Activated T-helper 1 cell treated with anti-CD3 and anti-CD28 coated beads, Interleukin-12 subunit alpha, Interleukin-12 subunit beta, Interleukin-2, Interleukin-4 antibody, amounts not matched to agents 30 ng/mL and 10 ng/mL and 1 ng/mL, durations not matched to agents 14 hours and 24 hours and 36 hours (primary cell): Measurements from ENCODE around the gene KCNH4. TPM values are rescaled to one million over a fixed set of nuclear protein-coding genes. Genes with fewer than 3 reads are reported as not detected.
"Not testable (repeated sequence)": the region's sequence is repeated elsewhere in the genome, so short reads cannot be mapped to it uniquely, and the experiment has no call there.

Experiments
- DNase-seq: peaks from one replicate; pipeline ENCODE4 v3.0.0; 2021; ENCODE audit warnings: low spot score
- H3K27ac Mint-ChIP-seq: one replicate; pipeline ENCODE4 v1.8.0; 2021; ENCODE audit warnings: mild to moderate bottlenecking, mixed read lengths
- H3K27me3 Mint-ChIP-seq: one replicate; pipeline ENCODE4 v1.8.0; 2022; ENCODE audit warnings: mild to moderate bottlenecking, moderate library complexity, mixed read lengths; ENCODE audit not compliant: insufficient read depth
- H3K36me3 Mint-ChIP-seq: one replicate; pipeline ENCODE4 v1.8.0; 2021; ENCODE audit warnings: low read depth, mixed read lengths
- H3K4me1 Mint-ChIP-seq: one replicate; pipeline ENCODE4 v1.8.0; 2021; ENCODE audit warnings: low read depth, mixed read lengths
- H3K4me3 Mint-ChIP-seq: one replicate; pipeline ENCODE4 v1.8.0; 2021; ENCODE audit warnings: mild to moderate bottlenecking, moderate library complexity, mixed read lengths
- H3K9me3 Mint-ChIP-seq: one replicate; pipeline ENCODE4 v1.8.0; 2021; ENCODE audit warnings: mixed read lengths
- intact Hi-C: fragments of 100-400 bp; cut with micrococcal nuclease; formaldehyde crosslinking; loops from one replicate; pipeline ENCODE4 v1.15.1; 2024
- total RNA-seq: library from RNA; stranded (reverse); gene quantifications from 2 replicates; pipeline ENCODE4 v1.2.3, GENCODE V29; 2022

Gene KCNH4
- total RNA-seq, 1 donor from 2014 or later: 1.7 TPM

- no peak overlapping the region for H3K27ac Mint-ChIP-seq
These were observed 20.4 kb downstream of the KCNH4 start for GRCh38 chr17:42160531-42160910.

GRCh38 chr17:42159796-42160530, 21.0 kb downstream of the KCNH4 start:
- DNase-seq: no peak
- Mint-ChIP-seq H3K9me3 (no peaks in the 10 kb centered on the region), H3K4me1 (no peaks in the 10 kb centered on the region), H3K4me3 (no peak overlapping the region), H3K36me3 (no peaks in the 10 kb centered on the region), H3K27ac (no peak overlapping the region), H3K27me3 (peaks cover 1% of the 10 kb centered on the region)
- intact Hi-C loops: no loop called here

More at GRCh38 chr17:42160531-42160910, 20.4 kb downstream of the KCNH4 start:
- no peaks in the 10 kb centered on the region for H3K36me3 Mint-ChIP-seq
- H3K9me3 Mint-ChIP-seq: no peaks in the 10 kb centered on the region
- DNase-seq: no peak
- H3K4me1 Mint-ChIP-seq: no peaks in the 10 kb centered on the region
- intact Hi-C loops: no loop called here
- peaks cover 1% of the 10 kb centered on the region for H3K27me3 Mint-ChIP-seq
- no peak overlapping the region for H3K4me3 Mint-ChIP-seq

GRCh38 chr17:42155614-42156045, 25.3 kb downstream of the KCNH4 start:
- Mint-ChIP-seq H3K27ac (no peak overlapping the region), H3K4me3 (peak overlapping the region; percentile 89)
- intact Hi-C loops: loop anchor here (1.0 to 2.0 kb wide), 10 partner anchors 23 to 454 kb away; partner anchors contain the start of genes ACLY, CNP, DHX58 and DNAJC7

GRCh38 chr17:42153919-42154742, 26.8 kb downstream of the KCNH4 start:
- H3K9me3 Mint-ChIP-seq: no peaks in the 10 kb centered on the region
- no peak for DNase-seq
- peak overlapping the region; percentile 89 for H3K4me3 Mint-ChIP-seq
- intact Hi-C loops: loop anchor here (2.0 kb wide), 2 partner anchors 21 to 235 kb away; partner anchors contain the start of gene ACLY
- H3K36me3 Mint-ChIP-seq: peaks cover 7% of the 10 kb centered on the region
- H3K27ac Mint-ChIP-seq: peak overlapping the region; percentile 75
- H3K4me1 Mint-ChIP-seq: peaks cover 25% of the 10 kb centered on the region
- H3K27me3 Mint-ChIP-seq: no peaks in the 10 kb centered on the region

More at GRCh38 chr17:42155614-42156045, 25.3 kb downstream of the KCNH4 start:
- no peak for DNase-seq
- H3K36me3 Mint-ChIP-seq: peaks cover 7% of the 10 kb centered on the region
- H3K27me3 Mint-ChIP-seq: no peaks in the 10 kb centered on the region
- no peaks in the 10 kb centered on the region for H3K9me3 Mint-ChIP-seq
- H3K4me1 Mint-ChIP-seq: peaks cover 25% of the 10 kb centered on the region

- intact Hi-C loops: no loop called here
- peaks cover 34% of the 10 kb centered on the region for H3K4me1 Mint-ChIP-seq
- no peak for DNase-seq
- H3K4me3 Mint-ChIP-seq: no peak overlapping the region
- no peaks in the 10 kb centered on the region for H3K27me3 Mint-ChIP-seq
- peaks cover 28% of the 10 kb centered on the region for H3K36me3 Mint-ChIP-seq
- H3K27ac Mint-ChIP-seq: peak overlapping the region; percentile 12
- no peaks in the 10 kb centered on the region for H3K9me3 Mint-ChIP-seq
These were observed 33.9 kb downstream of the KCNH4 start for GRCh38 chr17:42146911-42147607.

GRCh38 chr17:42143138-42143537, 37.8 kb downstream of the KCNH4 start:
- H3K27me3 Mint-ChIP-seq, H3K9me3 Mint-ChIP-seq, DNase-seq, intact Hi-C loops, H3K27ac Mint-ChIP-seq, H3K4me3 Mint-ChIP-seq: not testable (repeated sequence)
- H3K4me1 Mint-ChIP-seq: peaks cover 20% of the 10 kb centered on the region
- peaks cover 25% of the 10 kb centered on the region for H3K36me3 Mint-ChIP-seq

- H3K27ac Mint-ChIP-seq: peak overlapping the region; percentile 5
- no peaks in the 10 kb centered on the region for H3K9me3 Mint-ChIP-seq
- DNase-seq: no peak
- peaks cover 23% of the 10 kb centered on the region for H3K36me3 Mint-ChIP-seq
- intact Hi-C loops: no loop called here
- no peaks in the 10 kb centered on the region for H3K27me3 Mint-ChIP-seq
- H3K4me1 Mint-ChIP-seq: peaks cover 16% of the 10 kb centered on the region
- no peak overlapping the region for H3K4me3 Mint-ChIP-seq
These were observed 38.5 kb downstream of the KCNH4 start for GRCh38 chr17:42142371-42142896.

GRCh38 chr17:42141382-42141781, 39.6 kb downstream of the KCNH4 start:
- DNase-seq: no peak
- Mint-ChIP-seq H3K4me1 (peaks cover 12% of the 10 kb centered on the region), H3K4me3 (no peak overlapping the region), H3K36me3 (peaks cover 16% of the 10 kb centered on the region), H3K27ac (no peak overlapping the region), H3K9me3 (no peaks in the 10 kb centered on the region), H3K27me3 (no peaks in the 10 kb centered on the region)
- intact Hi-C loops: no loop called here

GRCh38 chr17:42140690-42141089, 40.3 kb downstream of the KCNH4 start:
- Mint-ChIP-seq H3K4me1 (peaks cover 19% of the 10 kb centered on the region), H3K36me3 (peaks cover 20% of the 10 kb centered on the region)
- H3K4me3 Mint-ChIP-seq, H3K27ac Mint-ChIP-seq, H3K27me3 Mint-ChIP-seq, intact Hi-C loops, H3K9me3 Mint-ChIP-seq, DNase-seq: not testable (repeated sequence)

GRCh38 chr17:42138749-42139492, 42.0 kb downstream of the KCNH4 start:
- peaks cover 26% of the 10 kb centered on the region for H3K4me1 Mint-ChIP-seq
- intact Hi-C loops: no loop called here
- no peak overlapping the region for H3K4me3 Mint-ChIP-seq
- H3K27ac Mint-ChIP-seq: no peak overlapping the region
- no peak for DNase-seq
- no peaks in the 10 kb centered on the region for H3K9me3 Mint-ChIP-seq
- no peaks in the 10 kb centered on the region for H3K27me3 Mint-ChIP-seq
- peaks cover 21% of the 10 kb centered on the region for H3K36me3 Mint-ChIP-seq

- Mint-ChIP-seq H3K27me3 (no peaks in the 10 kb centered on the region), H3K4me1 (peaks cover 40% of the 10 kb centered on the region), H3K36me3 (peaks cover 21% of the 10 kb centered on the region), H3K9me3 (no peaks in the 10 kb centered on the region), H3K4me3 (no peak overlapping the region), H3K27ac (no peak overlapping the region)
- intact Hi-C loops: no loop called here
- DNase-seq: no peak
These were observed 44.3 kb downstream of the KCNH4 start for GRCh38 chr17:42136654-42137051.
